HL-60/S4 treated with phorbol 12-myristate 13-acetate at 8.2 ng/mL for 4 days and 3 days (cell line): ENCODE measurements around the gene DARS1.

Source experiments
- in situ Hi-C: fragments of 300-500 bp; cut with MboI; formaldehyde crosslinking; loops from 2 replicates; pipeline ENCODE4 v1.15.0; 2022; ENCODE audit warnings: low sequenced_read_pairs

The DARS1 gene

DNA sequence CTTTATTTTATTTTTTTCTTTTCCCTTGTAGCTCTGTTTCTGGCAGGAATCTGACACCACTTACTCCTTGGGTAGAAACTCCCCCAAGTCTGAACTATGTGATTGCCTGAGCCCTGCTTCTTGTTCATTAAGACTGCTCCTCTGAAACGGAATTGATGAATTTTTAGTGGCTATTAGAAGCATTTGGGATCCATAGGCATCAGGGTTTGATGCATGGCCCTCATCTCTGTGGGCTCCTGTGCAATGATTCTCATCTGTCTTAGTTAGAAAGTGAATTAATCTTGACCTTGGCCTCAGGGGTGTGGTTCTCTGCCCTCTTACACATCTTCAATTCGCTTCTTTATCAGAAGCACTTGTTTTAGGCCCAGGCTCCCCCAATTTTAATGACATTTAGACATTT, 31.0 kb upstream of the DARS1 start:
- in situ Hi-C loops = no loop called here

DNA sequence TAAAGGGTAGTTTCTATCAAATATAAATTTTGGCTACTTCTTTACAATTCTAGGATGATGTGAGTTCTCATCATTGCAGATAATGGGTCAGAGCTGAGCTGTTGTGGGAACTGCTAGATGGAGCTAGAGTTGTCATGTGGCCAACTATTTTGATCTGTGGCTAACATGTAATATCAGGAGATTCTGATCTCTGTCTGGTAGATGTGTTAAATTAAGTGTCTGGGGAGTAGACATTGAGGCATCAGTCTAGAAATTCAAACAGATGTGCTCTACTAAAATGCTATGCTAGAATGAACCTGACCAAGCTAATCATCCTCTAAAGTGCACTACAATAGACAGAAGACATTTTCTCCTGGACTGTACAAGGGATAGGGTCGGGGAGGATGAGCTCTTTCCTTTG, 30.3 kb upstream of the DARS1 start:
- in situ Hi-C loops = no loop called here

DNA sequence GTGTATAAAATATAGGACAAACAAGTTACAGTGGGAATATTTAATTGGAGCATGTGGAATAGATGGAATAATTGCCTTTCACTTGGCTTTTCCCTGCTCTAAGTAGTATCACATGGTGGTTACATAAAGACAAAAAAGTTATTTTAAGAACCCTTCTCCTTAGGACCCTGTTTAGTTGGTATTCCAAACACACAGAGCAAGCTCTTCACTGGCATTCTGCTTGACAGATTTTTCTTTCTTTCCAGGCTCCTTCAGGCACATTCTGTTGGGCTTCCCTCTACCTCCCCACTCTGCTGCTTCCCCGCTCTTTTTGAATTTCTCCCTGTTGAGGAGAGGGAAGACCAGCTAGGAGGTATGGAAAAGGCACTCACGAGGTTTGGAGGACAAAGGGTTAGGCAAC, 29.0 kb upstream of the DARS1 start:
- in situ Hi-C loops = no loop called here

DNA sequence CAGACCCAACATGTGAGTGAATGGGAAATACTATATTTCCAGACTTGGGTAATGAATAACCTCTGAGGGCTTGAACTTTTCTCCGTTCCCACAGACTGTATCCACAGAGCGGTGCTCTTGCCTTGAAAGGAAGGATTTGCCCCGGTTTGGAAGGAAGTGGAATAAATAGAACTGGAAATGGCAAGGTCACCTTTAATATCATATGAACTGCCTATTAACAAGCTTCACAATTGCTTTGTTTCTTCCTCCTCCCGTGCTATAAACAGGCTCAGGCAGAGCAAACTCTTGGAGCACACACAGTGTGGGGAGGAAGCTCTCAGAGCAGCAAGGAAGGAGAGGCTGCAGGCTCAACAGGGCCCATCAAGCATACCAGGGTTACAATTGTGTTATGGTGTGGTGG, 28.5 kb upstream of the DARS1 start:
- in situ Hi-C loops = no loop called here

DNA sequence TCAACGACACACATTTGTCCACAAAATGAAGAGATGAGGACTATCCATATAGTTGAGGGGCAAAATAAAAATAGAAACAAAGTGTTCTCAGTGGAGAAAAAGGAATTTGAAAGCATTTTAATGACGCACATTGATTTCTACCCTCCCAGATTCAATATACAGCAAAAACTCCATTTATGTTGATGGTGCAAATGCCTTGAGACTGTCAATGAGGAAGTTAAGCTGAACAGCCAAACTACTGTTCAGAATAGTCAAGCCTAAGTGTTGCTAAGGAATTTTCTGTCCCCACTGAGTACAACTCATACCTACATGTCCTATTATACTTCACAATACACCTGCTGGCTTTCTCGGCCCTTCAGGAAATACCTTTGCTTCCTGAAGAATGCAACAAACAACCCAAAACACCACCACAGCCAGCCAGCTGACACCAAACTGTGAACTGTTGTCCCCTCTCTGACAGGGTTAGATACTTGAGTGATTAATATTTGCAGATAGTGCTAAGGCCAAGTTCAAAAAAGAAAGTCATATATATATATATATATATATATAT, 27.8 kb upstream of the DARS1 start:
- in situ Hi-C loops = no loop called here

DNA sequence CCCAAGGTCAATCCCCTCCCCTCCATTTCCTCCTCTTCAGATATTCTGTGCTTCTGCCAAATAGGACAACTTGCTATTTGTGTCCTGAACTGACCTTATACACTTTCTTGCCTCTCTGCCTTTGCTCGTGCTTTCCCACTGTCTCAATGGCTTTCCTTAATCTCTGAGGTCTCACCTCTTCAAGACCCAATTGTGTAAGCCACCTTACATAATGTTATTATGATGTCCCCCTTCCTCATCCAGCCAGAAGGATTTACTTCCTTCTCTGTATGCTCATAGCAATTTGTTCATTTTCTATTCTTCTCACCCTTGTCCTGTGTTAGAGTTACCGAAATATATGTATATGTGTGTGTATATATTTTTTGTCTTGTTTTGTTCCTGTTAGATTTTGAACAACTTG, 26.9 kb upstream of the DARS1 start:
- in situ Hi-C loops = no loop called here

DNA sequence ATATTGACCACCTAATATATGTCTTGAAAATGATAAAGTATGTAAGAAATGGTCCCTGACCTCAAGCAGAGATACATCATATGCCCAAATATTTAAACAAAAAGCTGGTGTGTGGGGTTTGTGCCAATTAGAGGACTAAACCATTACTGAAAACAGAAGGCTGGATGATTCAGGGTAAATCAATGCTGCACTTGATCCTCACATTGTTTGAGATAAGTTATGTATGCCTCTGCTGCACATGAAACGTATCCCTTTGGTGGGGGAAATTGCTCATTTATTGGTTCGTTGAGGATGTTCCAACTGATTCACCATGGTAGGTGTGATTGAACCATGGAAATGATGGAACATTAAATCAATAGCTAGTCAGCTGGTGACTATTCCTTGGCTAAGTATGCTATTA, 24.7 kb upstream of the DARS1 start:
- in situ Hi-C loops = no loop called here

DNA sequence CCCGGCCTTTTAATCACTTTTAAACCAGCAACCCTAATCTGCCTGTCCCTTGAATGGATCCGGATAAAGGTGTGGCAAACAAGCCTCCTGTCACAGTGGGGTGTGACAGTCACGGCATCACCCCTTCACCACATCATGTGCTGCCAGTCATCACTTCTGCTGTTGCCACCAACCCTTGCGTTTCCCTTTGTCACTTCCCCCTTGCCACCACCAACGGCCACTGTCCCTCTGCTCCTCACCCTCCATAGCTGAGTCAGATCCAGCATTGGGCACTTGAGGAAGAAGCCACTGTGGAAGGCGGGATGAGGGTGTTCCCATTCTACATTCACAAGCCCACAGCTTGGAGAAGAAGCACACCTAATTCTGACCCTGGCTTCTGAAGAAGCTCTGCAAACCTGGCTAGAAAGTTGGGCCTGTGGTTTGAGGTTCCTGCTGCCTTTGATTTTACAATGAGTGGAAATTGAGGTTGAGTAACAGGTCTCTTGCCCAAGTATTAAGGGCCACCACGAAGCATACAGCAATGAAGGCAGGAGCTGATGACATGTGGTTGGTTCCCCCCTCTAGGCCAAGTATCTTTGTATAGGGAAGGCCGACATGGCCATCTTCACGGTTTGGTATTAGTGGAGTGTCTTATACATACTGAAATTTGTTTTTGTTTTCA, 22.9 kb upstream of the DARS1 start:
- in situ Hi-C loops = no loop called here

DNA sequence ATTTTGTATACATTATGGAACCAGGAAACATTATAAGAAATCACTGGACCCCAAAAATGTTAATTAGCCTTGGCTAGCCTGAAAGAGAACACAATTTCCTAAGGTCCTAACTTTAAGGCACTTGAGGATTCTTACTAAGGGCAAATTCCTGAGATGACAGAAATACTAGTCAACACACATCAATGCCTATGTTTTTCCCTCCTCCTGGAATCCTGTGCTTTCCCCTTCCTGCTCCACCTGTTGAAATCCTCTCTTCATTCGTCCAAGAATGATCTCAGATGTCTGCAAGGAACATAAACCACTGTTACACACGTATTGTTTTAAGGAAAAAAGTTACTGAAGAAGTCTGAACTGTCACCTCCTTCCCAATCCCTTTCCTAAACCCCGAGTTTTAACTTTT, 21.2 kb upstream of the DARS1 start:
- in situ Hi-C loops = no loop called here

DNA sequence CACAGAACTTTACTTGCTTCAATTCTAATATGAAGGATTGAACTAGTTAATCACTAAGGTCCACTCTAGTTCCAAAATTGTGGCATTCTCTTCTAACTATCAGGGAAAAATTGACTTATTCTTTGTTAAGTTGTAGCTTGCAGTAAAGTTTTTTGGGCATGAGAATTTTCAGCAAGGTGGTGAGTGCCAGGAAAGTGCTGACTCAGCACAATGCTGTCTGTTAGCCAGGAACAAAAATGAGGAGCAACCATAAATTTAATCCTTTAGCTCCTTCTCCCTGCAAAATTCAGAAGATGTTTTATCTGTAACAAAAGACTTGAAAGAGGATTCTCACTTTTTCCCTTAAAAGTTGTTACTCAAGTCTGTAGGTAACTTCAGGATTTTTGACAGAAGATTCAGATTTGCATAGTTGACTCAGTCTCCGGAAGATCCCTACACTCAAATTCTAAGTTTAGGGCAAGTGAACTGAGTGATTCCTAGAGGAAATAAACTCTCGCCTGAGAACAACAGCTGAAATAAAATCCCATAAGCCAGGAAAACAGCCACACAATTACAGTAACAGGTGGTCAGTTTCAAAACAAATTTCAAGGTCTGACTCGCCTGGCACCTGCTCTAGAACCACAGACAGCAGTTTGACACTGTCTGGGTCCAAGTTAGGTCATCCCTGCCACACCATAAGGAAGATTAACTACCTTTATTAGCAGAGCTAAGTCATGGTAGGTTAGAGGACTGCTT, 20.2 kb upstream of the DARS1 start:
- in situ Hi-C loops = no loop called here

DNA sequence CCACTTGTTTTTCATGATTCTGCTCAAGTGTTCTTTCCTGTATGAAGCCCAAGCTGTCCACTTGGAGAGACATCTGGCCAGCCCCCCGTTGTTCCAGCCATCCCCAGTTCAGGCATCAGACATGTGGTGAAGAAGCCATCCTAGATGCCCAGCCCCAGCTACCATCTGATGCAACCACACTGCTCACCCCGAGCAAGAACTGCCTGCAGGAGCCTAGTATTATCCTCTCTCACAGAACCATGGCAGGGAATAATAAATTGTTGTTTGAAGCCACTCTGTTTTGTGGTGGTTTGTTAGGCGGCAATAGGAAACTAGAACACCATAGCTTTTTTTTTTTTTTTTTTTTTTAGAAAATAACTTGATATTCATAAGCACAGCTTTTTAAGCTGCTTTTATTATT, 19.5 kb upstream of the DARS1 start:
- in situ Hi-C loops = no loop called here

DNA sequence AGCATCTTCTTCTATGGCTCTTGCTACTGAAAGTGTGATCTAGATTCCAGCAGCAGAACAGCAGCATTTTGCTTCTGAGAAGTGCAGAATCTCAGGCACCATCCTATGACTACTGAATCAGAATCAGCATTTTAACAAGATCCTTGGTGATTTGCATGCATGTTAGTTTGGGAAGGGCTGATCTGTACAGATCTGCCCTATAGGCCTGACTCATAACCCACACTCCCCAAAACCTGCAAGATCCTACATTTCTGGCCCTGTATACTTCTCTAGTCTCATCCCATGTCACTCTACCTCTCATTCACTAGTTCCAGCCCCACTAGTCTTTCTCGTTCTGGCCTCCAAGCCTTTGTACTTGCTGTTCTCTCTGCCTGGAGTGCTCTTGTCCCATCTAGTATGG, 15.7 kb upstream of the DARS1 start:
- in situ Hi-C loops = no loop called here

DNA sequence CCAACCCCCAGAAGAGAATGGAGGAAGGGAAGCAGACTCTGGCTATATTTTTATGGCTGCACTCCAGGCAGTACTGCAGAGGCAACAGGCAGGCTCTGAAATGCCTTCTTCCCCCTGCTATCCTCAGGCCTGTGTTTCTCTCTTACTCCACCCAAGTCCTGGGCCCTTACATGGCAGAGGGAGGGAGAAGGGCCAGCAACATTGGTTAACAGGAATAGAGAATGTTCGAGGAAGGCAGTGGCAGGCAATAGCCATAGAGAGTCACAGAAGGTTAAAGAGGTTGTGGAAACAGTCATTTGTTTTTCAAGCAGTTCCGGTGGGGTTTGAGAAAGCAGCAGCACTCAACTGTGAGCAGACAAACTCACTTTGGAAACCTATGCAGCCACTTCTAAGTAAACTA, 15.1 kb upstream of the DARS1 start:
- in situ Hi-C loops = no loop called here

DNA sequence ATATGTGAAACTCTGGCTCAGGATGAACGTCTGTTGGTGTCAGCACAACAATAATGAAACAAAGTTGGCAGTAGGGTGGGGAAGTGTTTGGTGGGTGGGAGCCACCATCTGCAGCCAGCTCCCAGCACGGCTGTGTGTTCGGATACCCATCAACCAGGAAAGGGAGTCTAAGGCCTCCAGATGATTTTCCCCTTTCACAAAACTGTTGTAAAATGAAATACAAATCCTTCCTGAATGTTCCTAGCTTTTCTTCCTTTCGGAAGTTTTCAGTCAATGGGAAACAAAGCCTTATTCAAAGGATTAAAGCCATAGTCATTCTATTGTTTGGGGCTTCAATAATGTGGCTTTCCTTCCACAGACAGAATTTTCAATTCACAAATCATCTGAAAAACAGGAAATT, 14.5 kb upstream of the DARS1 start:
- in situ Hi-C loops = no loop called here

DNA sequence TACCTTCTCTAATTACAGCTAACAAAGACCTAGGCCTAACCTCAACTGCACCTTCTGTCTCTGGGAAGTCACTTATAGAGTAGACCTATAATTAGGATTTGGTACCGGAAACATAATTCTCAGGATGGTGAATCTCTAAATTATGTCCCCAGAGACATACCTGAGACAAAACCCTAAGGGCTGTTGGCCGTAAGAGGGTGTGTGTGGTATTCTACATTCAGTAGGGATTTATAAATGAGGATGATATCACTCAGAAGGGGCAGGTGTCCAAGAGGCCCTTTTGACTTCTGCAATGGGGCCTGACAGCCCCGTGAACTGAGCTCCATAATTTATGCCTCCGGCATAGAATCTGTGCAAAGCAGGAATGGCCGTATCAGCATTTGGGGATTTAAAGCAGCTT, 13.5 kb upstream of the DARS1 start:
- in situ Hi-C loops = no loop called here

DNA sequence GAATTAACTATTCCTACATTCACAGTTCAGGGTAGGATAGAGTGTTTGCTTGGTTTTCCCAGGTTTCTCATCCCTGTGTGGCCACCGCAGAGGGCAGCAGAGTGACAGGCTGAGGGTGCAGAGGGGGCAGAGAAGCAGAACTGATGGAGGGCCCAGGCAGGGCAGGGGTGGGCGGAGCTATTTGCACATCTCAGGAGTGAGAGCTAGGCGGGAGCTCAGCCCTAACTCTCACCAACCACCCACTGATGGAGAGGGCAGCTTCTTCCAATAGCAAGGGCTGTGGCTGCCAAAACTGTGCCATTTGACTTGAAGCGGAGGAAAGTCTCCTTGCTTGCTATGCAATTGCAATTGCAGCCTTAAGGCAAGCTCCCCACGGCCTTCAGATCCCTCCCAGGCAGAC, 12.0 kb upstream of the DARS1 start:
- in situ Hi-C loops = no loop called here

DNA sequence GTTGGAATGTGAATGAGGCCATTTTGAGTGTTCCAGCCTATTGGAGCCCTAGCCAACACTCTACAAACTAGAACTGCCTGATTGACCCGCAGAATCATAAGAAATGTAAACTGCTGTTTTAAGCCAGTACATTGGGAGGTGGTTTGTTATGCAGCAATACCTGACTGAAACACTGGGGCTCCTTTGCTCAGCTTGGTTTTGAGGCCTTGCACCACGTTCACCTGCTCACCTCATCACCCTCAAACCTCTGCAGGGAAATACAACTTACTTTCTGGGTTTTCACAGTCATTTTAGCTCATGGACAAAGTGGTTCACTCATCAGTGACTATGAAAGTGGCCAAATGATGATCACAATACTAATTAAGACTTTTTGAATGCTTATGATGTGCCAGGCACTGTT, 10.9 kb upstream of the DARS1 start:
- in situ Hi-C loops = no loop called here

DNA sequence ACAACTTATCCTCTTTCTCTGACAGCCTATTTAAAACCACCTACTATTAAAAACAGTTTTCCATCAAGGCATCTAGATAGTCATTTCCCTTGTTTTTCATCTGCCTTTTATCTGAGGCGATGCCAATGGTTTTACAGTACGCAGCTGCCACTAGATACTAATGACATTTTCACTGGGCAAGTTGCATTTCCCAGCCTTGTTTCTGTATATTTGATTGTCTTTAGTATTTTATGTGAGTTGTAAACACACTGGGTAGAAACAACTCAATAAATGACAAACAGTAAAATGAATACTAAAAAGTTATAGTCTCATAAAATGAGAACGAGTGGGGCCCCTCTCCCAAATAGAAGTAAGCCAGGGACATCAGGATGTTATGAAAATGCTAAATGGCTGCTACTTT, 8.9 kb upstream of the DARS1 start:
- in situ Hi-C loops = no loop called here

DNA sequence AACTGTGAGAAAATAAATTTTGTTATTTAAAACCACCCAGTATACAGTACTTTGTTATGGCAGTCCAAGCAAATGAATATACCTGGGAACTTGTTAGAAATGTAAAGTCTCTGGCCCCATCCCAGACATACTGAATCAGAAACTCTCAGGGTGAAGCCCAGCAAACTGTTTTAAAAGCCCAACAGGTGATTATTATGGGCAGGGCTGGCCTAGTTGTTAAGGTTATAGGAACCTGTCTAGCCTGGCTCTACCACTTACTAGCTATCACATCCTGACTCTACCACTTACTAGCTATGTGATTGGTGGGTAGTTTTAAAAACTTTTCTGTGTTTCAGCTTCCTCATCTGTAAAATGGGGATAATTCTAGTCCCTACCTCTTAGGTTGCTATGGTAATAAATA, 8.0 kb upstream of the DARS1 start:
- in situ Hi-C loops = no loop called here

DNA sequence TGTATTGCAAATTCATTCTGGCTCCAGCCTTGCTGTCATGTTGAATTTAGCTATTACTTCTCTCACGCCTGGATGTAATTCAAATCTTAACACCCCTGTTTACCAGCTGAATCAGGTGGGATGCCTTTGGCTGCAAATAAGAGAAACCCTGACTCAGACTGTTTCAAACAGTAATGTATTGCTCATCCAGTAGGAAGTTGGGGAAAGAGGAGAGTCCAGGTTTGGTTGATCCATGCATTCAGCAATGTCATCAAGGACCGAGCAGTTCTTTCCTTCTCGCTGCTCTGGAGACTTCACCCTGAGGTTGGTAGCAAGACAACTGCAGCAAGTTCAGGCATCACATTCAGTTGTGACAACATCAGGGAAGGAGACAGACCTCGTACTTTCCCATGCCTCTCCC, 6.4 kb upstream of the DARS1 start:
- in situ Hi-C loops = no loop called here

DNA sequence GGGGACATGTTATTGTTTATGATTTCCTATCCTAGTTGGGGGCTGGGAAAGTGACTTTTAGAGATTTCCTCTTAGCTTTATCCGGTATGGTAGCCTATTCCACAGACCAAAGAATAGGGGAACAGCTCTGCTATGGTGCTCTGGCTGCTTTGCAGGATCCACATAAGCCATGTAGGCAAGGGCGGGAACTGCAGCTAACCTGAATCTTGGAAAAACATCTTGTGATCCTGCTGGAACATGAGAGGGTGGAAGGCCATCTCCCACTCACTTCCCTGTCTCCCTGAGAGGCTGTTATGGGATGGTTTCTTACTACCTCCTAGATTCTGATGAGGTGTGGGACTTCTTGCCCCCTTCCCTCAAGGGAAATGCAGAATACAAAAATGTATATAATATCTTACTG, 2.0 kb upstream of the DARS1 start:
- in situ Hi-C loops = no loop called here

DNA sequence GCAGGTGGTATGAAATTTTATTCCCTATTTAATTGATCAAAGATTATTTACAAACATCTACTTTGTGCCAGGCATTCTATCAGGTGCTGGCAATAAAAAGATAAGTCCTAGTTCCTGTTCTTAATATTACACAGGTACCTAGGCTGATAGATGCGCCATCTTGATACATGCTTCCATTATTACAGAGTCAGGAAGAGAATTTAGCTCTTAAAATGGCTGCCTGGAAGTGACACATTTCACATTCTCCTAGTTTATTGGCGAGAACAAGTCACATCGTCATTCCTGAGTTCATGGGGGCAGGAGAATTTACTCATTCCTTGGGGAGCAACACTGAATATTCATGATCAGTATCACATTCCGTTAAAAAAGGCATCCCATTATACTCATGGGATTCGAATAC, 1.1 kb upstream of the DARS1 start:
- in situ Hi-C loops = no loop called here
